HepG2 (cell line): ENCODE results near the gene COX4I2. TPM values are rescaled to one million over a fixed set of nuclear protein-coding genes. Genes with fewer than 3 reads are reported as not detected.

ENCODE experiments used
- HNF4A ChIP-seq: sonication (generic); formaldehyde crosslinking; IDR thresholded peaks from 2 replicates; pipeline ENCODE4 v1.4.0; 2020; ENCODE audit warnings: missing genetic modification reagents
- KDM5B ChIP-seq: sonication (generic); formaldehyde crosslinking; IDR thresholded peaks from 2 replicates; pipeline ENCODE4 v1.4.0; 2020; ENCODE audit warnings: missing genetic modification reagents, mild to moderate bottlenecking, borderline replicate concordance
- KLF12 ChIP-seq: sonication (generic); formaldehyde crosslinking; IDR thresholded peaks from 2 replicates; pipeline ENCODE4 v1.4.0; 2020; ENCODE audit warnings: missing genetic modification reagents, borderline replicate concordance
- MAFG ChIP-seq: sonication (generic); formaldehyde crosslinking; IDR thresholded peaks from 2 replicates; pipeline ENCODE4 v1.5.1; 2020; ENCODE audit warnings: mild to moderate bottlenecking, missing genetic modification reagents
- NCOA2 ChIP-seq: sonication (generic); formaldehyde crosslinking; IDR thresholded peaks from 2 replicates; pipeline ENCODE4 v1.8.0; 2022; ENCODE audit warnings: inconsistent platforms
- NPAS2 ChIP-seq: sonication (generic); formaldehyde crosslinking; IDR thresholded peaks from 2 replicates; pipeline ENCODE4 v1.8.0; 2022; ENCODE audit warnings: mild to moderate bottlenecking, missing genetic modification reagents, borderline replicate concordance
- POLR2AphosphoS2 ChIP-seq: IDR thresholded peaks from 2 replicates; pipeline ENCODE4 v1.6.1; 2011; ENCODE audit warnings: low read depth, low read length, improper control_type of control experiment
- POLR2G ChIP-seq: fragments of 200-400 bp; formaldehyde crosslinking; IDR thresholded peaks from 2 replicates; pipeline ENCODE4 v1.6.1; 2018; ENCODE audit warnings: mild to moderate bottlenecking, low read depth, low read length, moderate library complexity
- SMAD1 ChIP-seq: sonication (generic); formaldehyde crosslinking; IDR thresholded peaks from 2 replicates; pipeline ENCODE4 v1.4.0; 2020; ENCODE audit warnings: missing genetic modification reagents, low read depth, mild to moderate bottlenecking, borderline replicate concordance
- TEF ChIP-seq: sonication (generic); formaldehyde crosslinking; IDR thresholded peaks from 2 replicates; pipeline ENCODE4 v1.5.0; 2020; ENCODE audit warnings: missing genetic modification reagents
- TERF1 ChIP-seq: sonication (generic); formaldehyde crosslinking; IDR thresholded peaks from 2 replicates; pipeline ENCODE4 v1.8.0; 2022; ENCODE audit warnings: mild to moderate bottlenecking, missing genetic modification reagents, moderate library complexity
- ZBTB21 ChIP-seq: sonication (generic); formaldehyde crosslinking; IDR thresholded peaks from 2 replicates; pipeline ENCODE4 v1.4.0; 2020; ENCODE audit warnings: missing genetic modification reagents
- ZBTB38 ChIP-seq: sonication (generic); formaldehyde crosslinking; IDR thresholded peaks from 2 replicates; pipeline ENCODE4 v1.5.1; 2020; ENCODE audit warnings: mild to moderate bottlenecking, missing genetic modification reagents
- ZFP82 ChIP-seq: sonication (generic); formaldehyde crosslinking; IDR thresholded peaks from 2 replicates; pipeline ENCODE4 v1.5.1; 2020; ENCODE audit warnings: mild to moderate bottlenecking, missing genetic modification reagents, borderline replicate concordance
- ZFY ChIP-seq: sonication (generic); formaldehyde crosslinking; IDR thresholded peaks from 2 replicates; pipeline ENCODE4 v1.4.0; 2020; ENCODE audit warnings: missing genetic modification reagents
- ZKSCAN8 ChIP-seq: IDR thresholded peaks from 2 replicates; pipeline ENCODE4 v1.6.1; 2016; ENCODE audit warnings: borderline replicate concordance, missing genetic modification reagents, missing compliant biosample characterization
- ZNF326 ChIP-seq: sonication (generic); formaldehyde crosslinking; IDR thresholded peaks from 2 replicates; pipeline ENCODE4 v1.4.0; 2020; ENCODE audit warnings: missing genetic modification reagents, borderline replicate concordance
- ZNF441 ChIP-seq: sonication (generic); formaldehyde crosslinking; IDR thresholded peaks from 2 replicates; pipeline ENCODE4 v1.7.0; 2021; ENCODE audit warnings: missing genetic modification reagents, borderline replicate concordance
- ZNF563 ChIP-seq: sonication (generic); formaldehyde crosslinking; IDR thresholded peaks from 2 replicates; pipeline ENCODE4 v1.8.0; 2022; ENCODE audit warnings: mild to moderate bottlenecking, moderate library complexity, missing genetic modification reagents
- ZNF605 ChIP-seq: sonication (generic); formaldehyde crosslinking; IDR thresholded peaks from 2 replicates; pipeline ENCODE4 v1.8.0; 2022; ENCODE audit warnings: mild to moderate bottlenecking, missing genetic modification reagents
- ZNF773 ChIP-seq: sonication (generic); formaldehyde crosslinking; IDR thresholded peaks from 2 replicates; pipeline ENCODE4 v1.4.0; 2020; ENCODE audit warnings: missing genetic modification reagents, borderline replicate concordance
- ZNF780A ChIP-seq: sonication (generic); formaldehyde crosslinking; IDR thresholded peaks from 2 replicates; pipeline ENCODE4 v1.8.0; 2022; ENCODE audit warnings: mild to moderate bottlenecking, missing genetic modification reagents, moderate library complexity
- polyA plus RNA-seq, 8 experiments: library from polyadenylated mRNA; depleted of rRNA in 3 of 8; stranded (reverse) in 7 of 8; unstranded in 1 of 8; fragments of >200 nt; fragmentation: Illumina TruSeq in 4 of 8; extraction: Trizol in 4 of 8; gene quantifications; 2 replicates each; pipeline versions ENCODE4 v1.2.1 to v1.2.3, GENCODE V29; 2011 to 2016; ENCODE audit warnings: low read depth in 4 of 8, missing spikeins in 1 of 8, mixed read lengths in 1 of 8; ENCODE audit not compliant: insufficient read depth in 1 of 8
- total RNA-seq, 5 experiments: library from RNA; depleted of rRNA; stranded (reverse); fragments of >200 nt; fragmentation: Illumina TruSeq; extraction: Trizol; gene quantifications; 2 replicates each; pipeline ENCODE4 v1.2.3, GENCODE V29; 2016; ENCODE audit warnings: low read depth in 1 of 5
- TF ChIP-seq, protein P1 (sequence below), 2 experiments: sonication (generic) in 1 of 2; formaldehyde crosslinking in 1 of 2; IDR thresholded peaks; 2 replicates each; pipeline versions ENCODE4 v1.4.0 to v1.6.1; 2016 to 2020; ENCODE audit warnings: borderline replicate concordance in 1 of 2, low read depth in 1 of 2, mild to moderate bottlenecking in 1 of 2, missing genetic modification reagents in 1 of 2

Gene COX4I2
- total and polyA plus RNA-seq, 2 of the 13 experiments (the other 11 are each of a cell fraction or from before 2014, with no cell fraction given) = 1.1 TPM; not detected in 1

- TF ChIP-seq TERF1 (CRISPR knock-in tag) = no peak
- TF ChIP-seq KDM5B (CRISPR knock-in tag) = 0 out of 2 replicates have a peak, but pooled peaks have one; percentile 9
- TF ChIP-seq NPAS2 (CRISPR knock-in tag) = no peak
- TF ChIP-seq ZNF563 (CRISPR knock-in tag) = 0 out of 2 replicates have a peak, but pooled peaks have one; percentile 28
- TF ChIP-seq, protein P1, sequence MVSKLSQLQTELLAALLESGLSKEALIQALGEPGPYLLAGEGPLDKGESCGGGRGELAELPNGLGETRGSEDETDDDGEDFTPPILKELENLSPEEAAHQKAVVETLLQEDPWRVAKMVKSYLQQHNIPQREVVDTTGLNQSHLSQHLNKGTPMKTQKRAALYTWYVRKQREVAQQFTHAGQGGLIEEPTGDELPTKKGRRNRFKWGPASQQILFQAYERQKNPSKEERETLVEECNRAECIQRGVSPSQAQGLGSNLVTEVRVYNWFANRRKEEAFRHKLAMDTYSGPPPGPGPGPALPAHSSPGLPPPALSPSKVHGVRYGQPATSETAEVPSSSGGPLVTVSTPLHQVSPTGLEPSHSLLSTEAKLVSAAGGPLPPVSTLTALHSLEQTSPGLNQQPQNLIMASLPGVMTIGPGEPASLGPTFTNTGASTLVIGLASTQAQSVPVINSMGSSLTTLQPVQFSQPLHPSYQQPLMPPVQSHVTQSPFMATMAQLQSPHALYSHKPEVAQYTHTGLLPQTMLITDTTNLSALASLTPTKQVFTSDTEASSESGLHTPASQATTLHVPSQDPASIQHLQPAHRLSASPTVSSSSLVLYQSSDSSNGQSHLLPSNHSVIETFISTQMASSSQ (IDR thresholded peaks at IDR 0.05; ENCODE audit: low read depth) = no peak
- TF ChIP-seq, protein P1 (CRISPR knock-in tag; IDR thresholded peaks at IDR 0.05; ENCODE audit: borderline replicate concordance) = 0 out of 2 replicates have a peak, but pooled peaks have one; percentile 26
- 0 out of 2 replicates have a peak, but pooled peaks have one; percentile 66 for TF ChIP-seq POLR2AphosphoS2
- TF ChIP-seq POLR2G = peak; percentile 44; the same call in 1 of the 2 replicates
- TF ChIP-seq ZNF773 (CRISPR knock-in tag) = no peak
- TF ChIP-seq ZBTB38 (CRISPR knock-in tag) = peak; percentile 8; the same call in 1 of the 2 replicates
- no peak for TF ChIP-seq ZNF605
- TF ChIP-seq ZBTB21 = no peak
- no peak for TF ChIP-seq MAFG (CRISPR knock-in tag)
- no peak for TF ChIP-seq KLF12
- 0 out of 2 replicates have a peak, but pooled peaks have one; percentile 39 for TF ChIP-seq SMAD1 (CRISPR knock-in tag)
- no peak for TF ChIP-seq TEF (CRISPR knock-in tag)
- TF ChIP-seq ZNF441 (CRISPR knock-in tag) = no peak
- TF ChIP-seq ZFY (CRISPR knock-in tag) = no peak
- no peak for TF ChIP-seq HNF4A (CRISPR knock-in tag)
- no peak for TF ChIP-seq NCOA2 (CRISPR knock-in tag)
- no peak for TF ChIP-seq ZKSCAN8 (CRISPR knock-in tag)
- no peak for TF ChIP-seq ZNF780A (CRISPR knock-in tag)
- TF ChIP-seq ZNF326 (CRISPR knock-in tag) = no peak
- no peak for TF ChIP-seq ZFP82 (CRISPR knock-in tag)
These were observed 29.9 kb downstream of the COX4I2 start (continued) for GRCh38 chr20:31667315-31668285.
